Epithelial cell of prostate (primary cell): ENCODE measurements around the gene KPNA4.

Experiments
- DNase-seq: peaks from one replicate; pipeline ENCODE4 v3.0.0-alpha.2; 2011; ENCODE audit warnings: low read depth, low spot score
- H3K27ac ChIP-seq: fragments of 450-650 bp; 2 replicates; pipeline ENCODE4 v1.5.1; 2017; ENCODE audit warnings: mild to moderate bottlenecking

Gene KPNA4

DNA sequence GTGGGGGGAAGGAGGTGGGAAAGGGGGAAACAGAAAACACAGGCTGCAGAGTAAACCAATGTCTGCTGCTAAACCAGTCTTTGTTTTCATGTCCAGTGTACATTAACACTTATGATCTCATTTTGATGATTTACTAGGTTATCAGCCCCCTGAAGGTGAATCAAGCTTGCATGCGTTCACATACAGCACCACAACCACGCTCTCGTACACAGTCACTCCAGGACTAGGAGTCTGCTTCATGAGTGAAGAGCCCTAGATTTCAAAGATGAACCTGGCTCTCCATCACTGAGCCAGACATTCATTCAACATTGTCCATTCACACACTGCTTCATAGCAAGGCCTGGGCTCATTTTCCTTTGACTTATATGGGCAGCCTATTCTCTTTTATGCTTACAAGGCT is 64.0 kb downstream of the KPNA4 start:
- H3K27ac ChIP-seq = no peak overlapping the region
- DNase-seq = no peak

GRCh38 chr3:160498202-160498601 is 67.2 kb downstream of the KPNA4 start:
- no peak for DNase-seq
- no peak overlapping the region for H3K27ac ChIP-seq

GRCh38 chr3:160490166-160490565 is 75.2 kb downstream of the KPNA4 start:
- no peak overlapping the region for H3K27ac ChIP-seq
- no peak for DNase-seq

DNA sequence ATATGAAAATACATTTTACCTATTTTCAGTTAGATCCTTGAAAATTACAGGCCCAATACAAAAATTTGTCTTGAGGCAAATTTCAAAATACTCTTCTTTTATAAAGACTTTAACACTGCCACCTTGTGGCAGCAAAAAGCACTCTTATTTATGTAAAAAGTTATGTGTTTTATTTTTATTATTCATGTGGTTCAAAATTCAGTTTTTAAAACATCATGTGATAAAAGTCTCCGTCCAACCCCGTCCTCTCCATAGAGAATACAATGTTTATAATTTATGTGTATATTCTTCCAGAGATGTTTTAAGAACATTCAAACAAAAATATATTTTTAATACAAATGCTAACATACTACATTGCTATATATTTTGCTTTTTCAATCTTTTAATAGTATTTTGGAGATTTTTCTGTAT is 78.9 kb downstream of the KPNA4 start:
- H3K27ac ChIP-seq = no peak overlapping the region
- DNase-seq = no peak

GRCh38 chr3:160482796-160483195 is 82.6 kb downstream of the KPNA4 start:
- H3K27ac ChIP-seq = no peak overlapping the region
- DNase-seq = no peak

DNA sequence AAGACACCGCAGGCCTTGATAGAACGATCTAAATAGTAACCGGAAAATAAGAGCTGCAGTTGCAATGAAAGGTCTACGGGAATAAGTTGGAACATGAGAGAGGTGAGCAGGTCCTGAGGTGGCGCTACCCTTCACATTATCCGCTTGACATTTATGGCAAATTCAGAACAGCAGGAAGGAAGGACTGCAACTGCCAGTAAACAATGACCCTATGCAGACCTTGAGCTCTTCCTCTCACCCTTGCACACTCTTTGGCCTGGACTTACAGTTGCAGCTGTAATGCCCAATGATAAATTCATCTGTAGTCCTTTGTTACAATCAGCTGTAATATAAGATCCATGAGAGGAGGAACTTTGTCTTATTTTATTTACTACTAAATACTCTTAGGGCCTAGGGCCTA is 83.5 kb downstream of the KPNA4 start:
- H3K27ac ChIP-seq = no peak overlapping the region
- no peak for DNase-seq

GRCh38 chr3:160480931-160481330 is 84.4 kb downstream of the KPNA4 start:
- no peak overlapping the region for H3K27ac ChIP-seq
- no peak for DNase-seq

- no peak for DNase-seq
These were observed 86.0 kb downstream of the KPNA4 start for GRCh38 chr3:160479376-160479775.

DNA sequence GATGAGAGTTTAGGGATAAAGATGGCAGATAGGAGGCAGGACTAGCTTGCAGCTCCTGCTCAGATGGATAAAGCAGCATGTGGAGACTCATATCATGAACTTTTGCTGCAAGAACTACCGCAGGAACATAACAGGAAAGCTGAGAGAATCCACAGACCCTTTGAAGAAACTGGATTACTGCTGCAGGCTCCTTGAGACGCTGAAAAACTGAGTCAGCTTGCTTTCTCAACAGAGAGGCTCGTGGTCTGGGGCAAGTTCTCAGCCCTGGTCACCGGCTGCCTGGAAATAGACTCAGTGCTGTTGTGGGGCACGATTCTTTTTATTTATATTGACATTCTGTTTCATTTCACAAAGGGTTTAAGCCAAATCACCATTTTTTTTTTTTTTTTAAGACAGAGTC is 87.0 kb downstream of the KPNA4 start:
- H3K27ac ChIP-seq = no peak overlapping the region
- no peak for DNase-seq

More at GRCh38 chr3:160479376-160479775, 86.0 kb downstream of the KPNA4 start:
- H3K27ac ChIP-seq = no peak overlapping the region

GRCh38 chr3:160477750-160478149 is 87.6 kb downstream of the KPNA4 start:
- no peak overlapping the region for H3K27ac ChIP-seq

GRCh38 chr3:160475884-160476283 is 89.5 kb downstream of the KPNA4 start:
- DNase-seq = no peak
- no peak overlapping the region for H3K27ac ChIP-seq

More at GRCh38 chr3:160477750-160478149, 87.6 kb downstream of the KPNA4 start:
- DNase-seq = no peak

GRCh38 chr3:160475153-160475552 is 90.2 kb downstream of the KPNA4 start:
- H3K27ac ChIP-seq = no peak overlapping the region
- DNase-seq = no peak

GRCh38 chr3:160474416-160474838 is 90.9 kb downstream of the KPNA4 start:
- DNase-seq = no peak
- H3K27ac ChIP-seq = peak overlapping the region; percentile 42

DNA sequence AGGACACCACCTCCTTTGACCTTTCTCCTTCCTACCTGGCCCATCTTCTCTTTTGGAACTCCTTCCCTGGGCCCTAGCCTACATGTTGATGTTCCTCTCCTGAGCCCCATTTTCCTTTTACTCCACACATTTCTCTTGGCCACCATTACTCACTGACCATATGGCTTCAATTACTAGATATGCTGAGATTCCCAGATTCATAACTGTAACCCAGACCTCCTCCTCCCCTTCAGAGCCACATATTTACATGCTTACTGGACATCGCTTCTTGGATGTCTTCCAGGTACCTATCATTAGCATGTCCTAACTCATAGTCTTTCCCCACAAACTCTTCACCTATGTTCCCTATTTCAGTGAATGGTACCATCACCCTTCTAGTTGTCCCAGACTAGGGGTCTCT is 91.4 kb downstream of the KPNA4 start:
- DNase-seq = peak; percentile 53
- H3K27ac ChIP-seq = peak overlapping the region; percentile 42

GRCh38 chr3:160473221-160473620 is 92.2 kb downstream of the KPNA4 start:
- no peak for DNase-seq
- H3K27ac ChIP-seq = peak overlapping the region; percentile 42

DNA sequence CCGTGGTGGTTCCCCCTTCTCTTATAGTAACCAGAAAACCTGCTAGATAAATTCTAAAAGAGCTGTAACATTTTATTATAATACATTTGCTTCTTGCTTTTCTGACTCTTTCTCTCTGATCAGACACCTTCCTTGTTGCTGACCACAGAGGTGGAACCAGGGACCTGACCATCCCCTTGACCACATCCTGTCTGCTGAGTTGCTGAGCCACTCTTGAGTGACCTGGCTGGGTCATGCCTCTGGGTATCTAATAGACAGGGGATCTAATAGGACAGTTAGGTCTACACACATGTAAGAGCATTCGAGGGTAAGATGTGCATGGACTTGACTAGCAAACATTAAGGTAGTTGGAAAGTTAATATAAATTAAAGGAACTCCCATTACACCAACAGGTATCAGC is 93.0 kb downstream of the KPNA4 start:
- no peak overlapping the region for H3K27ac ChIP-seq
- no peak for DNase-seq

GRCh38 chr3:160471892-160472291 is 93.5 kb downstream of the KPNA4 start:
- DNase-seq = no peak
- no peak overlapping the region for H3K27ac ChIP-seq

DNA sequence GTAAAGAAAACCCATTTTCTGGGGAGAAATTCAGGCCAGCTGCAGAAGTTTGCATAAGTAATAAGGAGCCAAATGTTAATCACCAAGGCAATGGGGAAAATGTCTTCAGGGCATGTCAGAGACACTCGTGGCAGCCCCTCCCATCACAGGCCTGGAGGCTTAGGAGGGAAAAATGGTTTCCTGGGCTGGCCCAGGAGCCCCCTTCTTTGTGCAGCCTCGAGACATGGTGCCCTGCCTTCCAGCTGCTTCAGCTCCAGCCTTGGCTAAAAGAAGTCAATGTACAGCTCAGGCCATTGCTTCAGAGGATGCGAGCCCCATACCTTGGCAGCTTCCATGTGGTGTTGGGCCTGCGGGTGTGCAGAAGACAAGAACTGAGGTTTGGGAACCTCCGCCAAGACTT is 95.2 kb downstream of the KPNA4 start:
- H3K27ac ChIP-seq = no peak overlapping the region
- no peak for DNase-seq

GRCh38 chr3:160464971-160465370 is 100.4 kb downstream of the KPNA4 start:
- no peak overlapping the region for H3K27ac ChIP-seq
- DNase-seq = no peak

DNA sequence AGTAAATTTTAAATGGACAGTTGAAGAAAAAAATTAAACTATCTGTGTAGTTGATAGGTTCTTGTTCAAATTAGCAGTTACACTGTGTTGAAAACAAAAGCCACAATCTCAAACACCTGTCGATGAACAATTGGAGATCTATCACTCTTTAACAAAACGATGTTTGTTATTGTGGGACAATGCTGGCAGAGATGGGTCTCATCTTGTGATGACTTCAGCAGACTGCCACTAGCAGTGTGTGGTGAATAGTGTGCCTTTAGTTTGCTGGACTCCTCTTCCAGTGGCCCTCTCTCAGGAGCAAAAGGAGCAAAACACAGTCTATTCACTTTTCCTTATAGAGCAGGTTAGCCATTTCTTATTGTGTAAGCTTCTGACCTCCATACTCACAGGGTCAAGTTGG is 101.0 kb downstream of the KPNA4 start:
- DNase-seq = no peak
- no peak overlapping the region for H3K27ac ChIP-seq

- DNase-seq = no peak
- H3K27ac ChIP-seq = no peak overlapping the region
These were observed 105.3 kb downstream of the KPNA4 start for GRCh38 chr3:160460033-160460432.

GRCh38 chr3:160459450-160459970 is 105.9 kb downstream of the KPNA4 start:
- no peak for DNase-seq
- H3K27ac ChIP-seq = no peak overlapping the region

GRCh38 chr3:160458151-160458550 is 107.2 kb downstream of the KPNA4 start:
- H3K27ac ChIP-seq = no peak overlapping the region
- no peak for DNase-seq
